Stimulated activated CD8-positive, alpha-beta memory T cell treated with anti-CD3 and anti-CD28 coated beads, Interleukin-15, amount 100 ng/mL, for 1 hour (primary cell): ENCODE measurements around the gene ACSM3.
A peak's percentile ranks its signal among the peaks of the same experiment; 100 is the strongest.

ENCODE experiments used
- DNase-seq: peaks from one replicate; pipeline ENCODE4 v3.0.0-alpha.2; 2020; ENCODE audit warnings: low read depth

ACSM3 gene

GRCh38 chr16:20806168-20807050, 42.6 kb downstream of the ACSM3 start, which contains the start of the genes ERI2 and REXO5:
TSS of gene ERI2 (minus strand) at chr16:20806472. CDS start at chr16:20806430, 42 bp downstream.
TSS of gene REXO5 (plus strand) at chr16:20806527. CDS start at chr16:20806954, 427 bp downstream.
- peak; percentile 43 for DNase-seq

GRCh38 chr16:20807862-20808261, 44.0 kb downstream of the ACSM3 start:
- DNase-seq: no peak

DNA sequence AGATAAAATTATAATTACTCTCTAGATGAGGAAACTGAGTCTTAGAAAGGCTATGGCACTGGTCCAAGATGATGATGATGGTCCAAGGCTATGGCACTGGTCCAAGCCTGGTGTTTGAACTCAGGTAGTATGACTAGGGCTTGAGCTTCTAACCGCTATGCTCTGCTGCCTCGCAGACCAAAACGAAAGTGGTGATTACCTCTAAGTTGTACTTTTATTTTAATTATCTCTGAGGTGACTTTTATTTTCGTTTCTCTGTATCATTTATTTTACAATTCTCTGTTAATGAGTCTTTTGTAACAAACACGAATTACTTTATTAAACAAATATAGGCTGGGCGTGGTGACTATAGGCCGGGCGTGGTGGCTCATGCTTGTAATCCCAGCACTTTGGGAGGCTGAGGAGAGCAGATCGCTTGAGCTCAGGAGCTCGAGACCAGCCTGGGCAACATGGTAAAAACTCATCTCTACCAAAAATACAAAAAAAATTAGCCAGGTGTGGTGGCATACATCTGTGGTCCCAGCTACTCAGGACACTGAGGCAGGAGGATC, 48.1 kb downstream of the ACSM3 start:
- DNase-seq: no peak

- DNase-seq: no peak
Observed at GRCh38 chr16:20812510-20812909, 48.7 kb downstream of the ACSM3 start.

- DNase-seq: no peak
Observed at GRCh38 chr16:20814784-20815183, 51.0 kb downstream of the ACSM3 start.

- no peak for DNase-seq
Observed at GRCh38 chr16:20818929-20819585, 55.2 kb downstream of the ACSM3 start.

DNA sequence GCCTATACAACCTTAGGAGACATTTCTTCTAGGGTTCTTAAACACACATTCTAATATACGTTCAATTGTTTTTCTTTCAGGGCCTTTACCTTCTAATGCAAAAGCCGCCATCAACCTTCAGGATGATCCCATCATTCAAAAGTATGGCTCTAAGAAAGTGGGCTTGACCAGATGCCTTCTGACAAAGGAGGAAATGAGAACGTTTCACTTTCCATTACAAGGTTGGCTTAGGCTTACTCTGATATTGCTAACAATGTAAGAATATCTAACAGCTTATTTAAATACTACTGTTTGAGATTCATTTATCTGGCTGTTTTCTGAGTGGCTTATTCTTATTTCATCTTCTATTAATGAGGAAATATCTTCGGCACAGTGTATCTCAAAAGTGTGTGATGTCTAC, 57.9 kb downstream of the ACSM3 start:
- DNase-seq: no peak

DNA sequence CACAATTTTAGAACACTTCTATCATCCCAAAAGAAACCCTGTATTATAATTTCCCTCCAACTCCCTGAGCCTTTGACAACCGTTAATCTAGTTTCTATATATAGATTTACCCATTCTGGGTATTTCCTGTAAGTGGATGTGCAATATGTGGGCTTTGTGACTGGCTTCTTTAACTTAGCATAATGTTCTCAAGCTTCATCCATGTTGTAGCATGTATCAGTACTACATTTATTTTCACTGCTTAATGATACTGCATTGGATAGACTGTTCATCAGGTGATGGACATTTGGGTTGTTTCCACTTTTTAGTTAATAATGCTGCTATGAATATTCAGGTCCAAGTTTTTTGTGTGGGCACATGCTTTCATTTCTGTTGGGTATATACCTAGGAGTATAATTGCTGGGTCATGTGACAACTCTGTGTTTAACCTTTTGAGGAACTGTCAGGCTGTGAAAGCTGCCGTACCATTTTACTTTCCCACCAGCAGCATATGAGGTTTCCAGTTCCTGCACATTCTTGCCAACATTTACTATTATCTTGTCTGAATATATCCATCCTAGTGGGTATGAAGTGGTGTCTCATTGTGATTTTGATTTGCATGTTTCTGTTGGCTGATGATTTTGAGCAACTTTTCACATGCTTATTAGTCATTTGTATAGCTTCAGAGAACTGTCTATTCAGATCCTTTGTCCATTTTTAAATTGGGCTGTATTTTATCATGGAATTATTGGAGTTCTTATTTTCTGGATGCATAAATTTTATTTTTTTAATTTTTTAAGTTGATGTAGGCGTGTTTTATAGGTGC, 58.9 kb downstream of the ACSM3 start:
- DNase-seq: no peak

GRCh38 chr16:20826039-20826566, 62.3 kb downstream of the ACSM3 start:
- no peak for DNase-seq

- no peak for DNase-seq
Observed at GRCh38 chr16:20829536-20829935, 65.7 kb downstream of the ACSM3 start.

- DNase-seq: no peak
Observed at GRCh38 chr16:20830372-20830771, 66.6 kb downstream of the ACSM3 start.

GRCh38 chr16:20833086-20833485, 69.3 kb downstream of the ACSM3 start:
- no peak for DNase-seq

DNA sequence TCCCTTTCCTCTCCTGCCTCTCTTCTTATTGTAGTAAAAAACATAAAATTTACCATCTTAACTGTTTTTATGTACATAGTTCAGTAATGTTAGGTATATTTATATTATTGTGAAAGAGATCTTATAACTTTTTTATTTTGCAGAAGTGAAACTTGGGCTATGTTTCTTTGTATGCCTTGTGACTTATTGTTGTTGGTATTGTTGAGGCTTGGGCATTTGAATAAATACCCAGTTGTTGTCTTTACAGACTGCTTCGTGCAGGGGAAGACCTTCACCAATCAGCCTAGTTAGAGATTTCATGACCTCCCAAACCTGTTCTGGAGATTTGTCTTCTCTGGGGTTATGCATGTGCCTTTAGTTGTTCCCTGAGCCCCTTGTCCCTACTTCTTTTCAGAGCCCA, 74.4 kb downstream of the ACSM3 start:
- no peak for DNase-seq

- no peak for DNase-seq
Observed at GRCh38 chr16:20839504-20839903, 75.7 kb downstream of the ACSM3 start.

DNA sequence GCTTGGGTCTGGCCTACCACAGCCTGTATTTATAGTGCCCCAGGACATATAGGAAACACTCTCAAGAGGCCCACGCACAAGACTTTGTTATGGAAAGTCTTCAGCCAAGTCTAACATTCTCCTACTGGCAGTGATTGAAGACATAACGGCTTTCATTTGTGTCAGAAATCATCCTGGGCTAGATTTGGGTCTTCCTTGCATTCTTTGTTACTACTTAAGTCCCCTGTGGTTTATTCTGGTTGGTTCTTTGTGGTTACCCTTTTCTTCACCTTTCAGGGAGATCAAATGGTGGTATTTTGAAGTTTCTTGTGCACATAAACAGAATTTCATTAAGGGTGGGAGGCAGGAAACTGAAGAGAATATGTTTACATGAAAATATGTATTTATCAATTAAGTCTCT, 80.2 kb downstream of the ACSM3 start:
- no peak for DNase-seq

- DNase-seq: no peak
Observed at GRCh38 chr16:20844588-20844987, 80.8 kb downstream of the ACSM3 start.

DNA sequence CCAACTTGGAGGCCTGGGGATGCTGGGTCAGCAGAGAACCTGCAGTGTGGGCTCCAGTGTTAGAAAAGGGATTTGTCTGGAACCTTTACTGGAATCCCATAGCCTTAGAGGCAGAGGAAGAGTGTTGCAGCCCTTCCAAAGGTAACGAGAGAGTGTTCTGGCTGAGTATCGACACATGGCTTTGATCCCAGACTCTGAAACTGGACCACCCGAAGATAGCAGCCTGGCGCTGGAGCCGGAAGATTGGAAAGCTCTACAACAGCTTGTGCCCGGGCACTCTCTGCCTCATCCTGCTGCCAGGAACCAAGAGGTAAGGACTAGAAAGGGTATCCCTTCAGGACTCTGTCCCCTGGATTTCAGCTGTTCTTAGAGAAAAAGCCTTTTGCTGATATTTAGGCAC, 82.2 kb downstream of the ACSM3 start:
- no peak for DNase-seq

- DNase-seq: no peak
Observed at GRCh38 chr16:20846551-20846950, 82.7 kb downstream of the ACSM3 start.
